HepG2 (cell line): Measurements from ENCODE around the gene TPPP2. TPM values are rescaled to one million over a fixed set of nuclear protein-coding genes. Genes with fewer than 3 reads are reported as not detected.

Experiments used
- ATAC-seq: fragments of 200-7000 bp; cut with Tn5 transposase; 3 replicates; pipeline ENCODE4 v1.9.1; 2020; ENCODE audit warnings: mild to moderate bottlenecking, moderate library complexity
- BruUV-seq: library from RNA; stranded (reverse); fragments of 400-500 nt; replicated peaks from 2 replicates; lab custom pipeline; 2021; lab: Mats Ljungman, UMichigan
- CTCF ChIA-PET: fragments of 300-600 bp; formaldehyde crosslinking; extraction: SDS; loops from one replicate; lab custom pipeline; 2021; ENCODE audit warnings: low total read pairs, inconsistent platforms, low intra/inter-chr PET ratio; lab: Yijun Ruan, JAX
- POLR2A ChIA-PET: fragments of 350-600 bp; sonication (Branson Sonifier 250); formaldehyde crosslinking; loops from one replicate; lab custom pipeline; 2020; ENCODE audit warnings: antibody characterized with exemption, inconsistent platforms; lab: Yijun Ruan, JAX
- DNase-seq: peaks from one replicate; pipeline ENCODE4 v3.0.0-alpha.2; 2015; ENCODE audit warnings: low spot score
- FAIRE-seq: peaks from 3 replicates; lab custom pipeline; 2011; peaks lifted over from hg19 to GRCh38; lab: Jason Lieb, UNC
- H2AFZ ChIP-seq: one replicate; pipeline ENCODE4 v1.6.1; 2011; ENCODE audit warnings: low read length, inconsistent platforms
- H3K27ac ChIP-seq: fragments of 300-600 bp; 3 replicates; pipeline ENCODE4 v1.8.0; 2011; ENCODE audit warnings: mixed run types, mild to moderate bottlenecking, mixed read lengths, low read length, inconsistent platforms; ENCODE audit not compliant: insufficient read depth; ENCODE audit errors: extremely low read length
- H3K27me3 ChIP-seq, 2 experiments: fragments of 200-600 bp in 1 of 2; 2 replicates in 1 of 2; 3 replicates in 1 of 2; pipeline versions ENCODE4 v1.6.0 to v1.8.0; 2011; ENCODE audit warnings: low read length in 2 of 2, mild to moderate bottlenecking in 2 of 2, moderate library complexity in 2 of 2, inconsistent platforms in 1 of 2; ENCODE audit not compliant: insufficient read depth in 2 of 2, control insufficient read depth in 1 of 2
- H3K36me3 ChIP-seq, 2 experiments: fragments of 200-600 bp in 1 of 2; replicated peaks in 1 of 2; 2 replicates in 1 of 2; 3 replicates in 1 of 2; pipeline versions ENCODE4 v1.5.1 to v1.8.0; 2011; ENCODE audit warnings: low read length in 2 of 2, inconsistent platforms in 1 of 2; ENCODE audit not compliant: insufficient read depth in 2 of 2, control insufficient read depth in 1 of 2
- H3K4me1 ChIP-seq: 2 replicates; pipeline ENCODE4 v1.5.1; 2012; ENCODE audit warnings: low read length, inconsistent platforms; ENCODE audit not compliant: insufficient read depth
- H3K4me2 ChIP-seq: 2 replicates; pipeline ENCODE4 v1.6.0; 2011; ENCODE audit warnings: low read depth, low read length, inconsistent platforms
- H3K4me3 ChIP-seq, 3 experiments: fragments of 200-600 bp in 1 of 3; sonication (generic), shearing (Covaris generic) in 1 of 3; replicated peaks in 1 of 3; 2 replicates each; pipeline ENCODE4 v1.5.1; 2011 to 2016; ENCODE audit warnings: low read length in 3 of 3, inconsistent platforms in 2 of 3, low read depth in 2 of 3, mild to moderate bottlenecking in 2 of 3, control low read depth in 1 of 3, mixed read lengths in 1 of 3; ENCODE audit not compliant: insufficient read depth in 1 of 3
- H3K79me2 ChIP-seq: one replicate; pipeline ENCODE4 v1.6.1; 2011; ENCODE audit warnings: low read length, inconsistent platforms; ENCODE audit not compliant: insufficient read depth
- H3K9ac ChIP-seq: 2 replicates; pipeline ENCODE4 v1.6.0; 2011; ENCODE audit warnings: mild to moderate bottlenecking, low read depth, low read length, inconsistent platforms; ENCODE audit not compliant: insufficient read depth
- H3K9me3 ChIP-seq: 2 replicates; pipeline ENCODE4 v1.5.1; 2012; ENCODE audit warnings: mild to moderate bottlenecking, low read length
- H4K20me1 ChIP-seq: 2 replicates; pipeline ENCODE4 v1.6.0; 2011; ENCODE audit warnings: inconsistent platforms, mild to moderate bottlenecking, low read length, moderate library complexity; ENCODE audit not compliant: insufficient read depth
- ASH2L ChIP-seq: fragments of 300-600, 200-600 bp; sonication (generic); IDR thresholded peaks from 2 replicates; pipeline ENCODE4 v1.7.0; 2017; ENCODE audit warnings: low read depth, mild to moderate bottlenecking, moderate library complexity, mixed read lengths, low read length; ENCODE audit not compliant: insufficient read length
- ATF1 ChIP-seq: IDR thresholded peaks from 2 replicates; pipeline ENCODE4 v1.6.1; 2016; ENCODE audit warnings: mild to moderate bottlenecking, control low read depth
- CAMTA2 ChIP-seq: sonication (generic); formaldehyde crosslinking; IDR thresholded peaks from 2 replicates; pipeline ENCODE4 v1.4.0; 2020; ENCODE audit warnings: mild to moderate bottlenecking, missing genetic modification reagents, borderline replicate concordance
- CHCHD3 ChIP-seq: sonication (generic); formaldehyde crosslinking; IDR thresholded peaks from 2 replicates; pipeline ENCODE4 v1.8.0; 2022; ENCODE audit warnings: mild to moderate bottlenecking, missing genetic modification reagents, moderate library complexity
- FOXO1 ChIP-seq: sonication (generic); formaldehyde crosslinking; IDR thresholded peaks from 2 replicates; pipeline ENCODE4 v1.4.0; 2020; ENCODE audit warnings: missing genetic modification reagents
- KLF16 ChIP-seq, 2 experiments: sonication (generic) in 1 of 2; formaldehyde crosslinking in 1 of 2; IDR thresholded peaks; 2 replicates each; pipeline versions ENCODE4 v1.6.1 to v1.8.0; 2016 to 2023; ENCODE audit warnings: missing genetic modification reagents in 2 of 2, missing compliant biosample characterization in 1 of 2
- MED1 ChIP-seq: sonication (generic); formaldehyde crosslinking; IDR thresholded peaks from 2 replicates; pipeline ENCODE4 v1.4.0; 2020; ENCODE audit warnings: missing genetic modification reagents
- ZC3H4 ChIP-seq: sonication (generic); formaldehyde crosslinking; IDR thresholded peaks from 2 replicates; pipeline ENCODE4 v1.4.0; 2020; ENCODE audit warnings: missing genetic modification reagents, borderline replicate concordance
- ZNF124 ChIP-seq: sonication (generic); formaldehyde crosslinking; IDR thresholded peaks from 2 replicates; pipeline ENCODE4 v1.4.0; 2020; ENCODE audit warnings: missing genetic modification reagents
- ZNF530 ChIP-seq: sonication (generic); formaldehyde crosslinking; IDR thresholded peaks from 2 replicates; pipeline ENCODE4 v1.5.0; 2020; ENCODE audit warnings: low read depth, mild to moderate bottlenecking, missing genetic modification reagents
- WGBS: methylation state at CpG from one replicate; pipeline ENCODE4 v1.1.6; 2017; ENCODE audit warnings: low lambda C conversion rate; 5-methylcytosine and 5-hydroxymethylcytosine counted together
- in situ Hi-C: cut with HindIII; loops from 2 replicates; pipeline ENCODE4 v1.10.0; 2017; ENCODE audit warnings: low pct_unique_long_range_greater_than_20kb; ENCODE audit not compliant: extremely low pct_ligation_motif_present
- intact Hi-C: fragments of 100-400 bp; cut with micrococcal nuclease; formaldehyde crosslinking; loops from one replicate; pipeline ENCODE4 v1.10.0; 2022; ENCODE audit not compliant: unreplicated experiment
- polyA plus RNA-seq, 8 experiments: library from polyadenylated mRNA; depleted of rRNA in 3 of 8; stranded (reverse) in 7 of 8; unstranded in 1 of 8; fragments of >200 nt; fragmentation: Illumina TruSeq in 4 of 8; extraction: Trizol in 4 of 8; gene quantifications; 2 replicates each; pipeline versions ENCODE4 v1.2.1 to v1.2.3, GENCODE V29; 2011 to 2016; ENCODE audit warnings: low read depth in 4 of 8, missing spikeins in 1 of 8, mixed read lengths in 1 of 8; ENCODE audit not compliant: insufficient read depth in 1 of 8
- total RNA-seq, 5 experiments: library from RNA; depleted of rRNA; stranded (reverse); fragments of >200 nt; fragmentation: Illumina TruSeq; extraction: Trizol; gene quantifications; 2 replicates each; pipeline ENCODE4 v1.2.3, GENCODE V29; 2016; ENCODE audit warnings: low read depth in 1 of 5
- TF ChIP-seq, protein P1 (sequence below): sonication (generic); formaldehyde crosslinking; IDR thresholded peaks from 2 replicates; pipeline ENCODE4 v1.4.0; 2020; ENCODE audit warnings: missing genetic modification reagents
- TF ChIP-seq, protein P2 (sequence below): IDR thresholded peaks from 2 replicates; pipeline ENCODE4 v1.6.1; 2016; ENCODE audit warnings: mild to moderate bottlenecking
- TF ChIP-seq, protein P3 (sequence below): sonication (generic); formaldehyde crosslinking; conservative IDR thresholded peaks from 2 replicates; pipeline ENCODE4 v1.4.0; 2020; ENCODE audit warnings: mild to moderate bottlenecking, missing genetic modification reagents, moderate library complexity
- TF ChIP-seq, protein P4 (sequence below): IDR thresholded peaks from 2 replicates; pipeline ENCODE4 v1.6.1; 2016; ENCODE audit warnings: missing biosample characterization, missing genetic modification reagents, low read depth

TPPP2 gene
- total and polyA plus RNA-seq, 2 of the 13 experiments (the other 11 are each of a cell fraction or from before 2014, with no cell fraction given): 0.58 to 4.2 TPM

DNA sequence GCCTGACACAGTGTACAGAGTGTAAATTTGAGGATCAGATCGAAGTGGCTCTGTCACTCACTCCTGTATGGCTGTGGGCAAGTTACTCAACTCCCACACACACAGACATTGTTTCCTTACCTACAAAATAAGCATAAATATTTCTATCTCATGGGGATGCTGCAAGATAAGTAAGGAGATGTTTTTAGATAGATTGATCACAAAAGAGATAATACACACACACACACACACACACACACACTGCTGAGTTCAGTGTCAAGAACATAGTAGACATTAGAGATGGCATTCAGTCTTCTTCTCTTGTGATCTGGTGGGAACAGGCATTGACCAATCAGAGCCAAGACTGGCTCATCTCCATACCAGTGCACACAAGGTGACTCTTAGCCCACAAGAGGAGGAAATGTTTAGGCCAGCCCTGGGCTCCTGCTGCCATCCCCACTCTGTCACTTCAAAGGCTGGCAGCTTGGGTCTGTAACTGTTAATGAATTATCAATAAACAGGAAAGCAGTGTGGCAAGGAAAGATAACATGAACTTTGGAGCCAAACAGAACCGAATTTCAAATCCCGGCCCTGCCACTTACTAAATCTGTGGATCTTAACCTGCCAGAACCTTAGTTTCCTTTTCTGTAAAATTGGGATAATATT lies 24.2 kb downstream of the TPPP2 start (continued):
- TF ChIP-seq, protein P1, sequence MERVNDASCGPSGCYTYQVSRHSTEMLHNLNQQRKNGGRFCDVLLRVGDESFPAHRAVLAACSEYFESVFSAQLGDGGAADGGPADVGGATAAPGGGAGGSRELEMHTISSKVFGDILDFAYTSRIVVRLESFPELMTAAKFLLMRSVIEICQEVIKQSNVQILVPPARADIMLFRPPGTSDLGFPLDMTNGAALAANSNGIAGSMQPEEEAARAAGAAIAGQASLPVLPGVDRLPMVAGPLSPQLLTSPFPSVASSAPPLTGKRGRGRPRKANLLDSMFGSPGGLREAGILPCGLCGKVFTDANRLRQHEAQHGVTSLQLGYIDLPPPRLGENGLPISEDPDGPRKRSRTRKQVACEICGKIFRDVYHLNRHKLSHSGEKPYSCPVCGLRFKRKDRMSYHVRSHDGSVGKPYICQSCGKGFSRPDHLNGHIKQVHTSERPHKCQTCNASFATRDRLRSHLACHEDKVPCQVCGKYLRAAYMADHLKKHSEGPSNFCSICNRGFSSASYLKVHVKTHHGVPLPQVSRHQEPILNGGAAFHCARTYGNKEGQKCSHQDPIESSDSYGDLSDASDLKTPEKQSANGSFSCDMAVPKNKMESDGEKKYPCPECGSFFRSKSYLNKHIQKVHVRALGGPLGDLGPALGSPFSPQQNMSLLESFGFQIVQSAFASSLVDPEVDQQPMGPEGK: peak; percentile 76
- TF ChIP-seq, protein P2, sequence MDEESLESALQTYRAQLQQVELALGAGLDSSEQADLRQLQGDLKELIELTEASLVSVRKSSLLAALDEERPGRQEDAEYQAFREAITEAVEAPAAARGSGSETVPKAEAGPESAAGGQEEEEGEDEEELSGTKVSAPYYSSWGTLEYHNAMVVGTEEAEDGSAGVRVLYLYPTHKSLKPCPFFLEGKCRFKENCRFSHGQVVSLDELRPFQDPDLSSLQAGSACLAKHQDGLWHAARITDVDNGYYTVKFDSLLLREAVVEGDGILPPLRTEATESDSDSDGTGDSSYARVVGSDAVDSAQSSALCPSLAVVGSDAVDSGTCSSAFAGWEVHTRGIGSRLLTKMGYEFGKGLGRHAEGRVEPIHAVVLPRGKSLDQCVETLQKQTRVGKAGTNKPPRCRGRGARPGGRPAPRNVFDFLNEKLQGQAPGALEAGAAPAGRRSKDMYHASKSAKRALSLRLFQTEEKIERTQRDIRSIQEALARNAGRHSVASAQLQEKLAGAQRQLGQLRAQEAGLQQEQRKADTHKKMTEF: peak; percentile 93
- peak; percentile 99 for TF ChIP-seq MED1
- TF ChIP-seq ZNF530: no peak
- peak; percentile 83 for TF ChIP-seq ZNF124
- peak; percentile 61; the same call in 1 of the 2 replicates for TF ChIP-seq ATF1 (CRISPR knock-in tag)
- TF ChIP-seq CAMTA2 (CRISPR knock-in tag): no peak
- TF ChIP-seq CHCHD3 (CRISPR knock-in tag): no peak

DNA sequence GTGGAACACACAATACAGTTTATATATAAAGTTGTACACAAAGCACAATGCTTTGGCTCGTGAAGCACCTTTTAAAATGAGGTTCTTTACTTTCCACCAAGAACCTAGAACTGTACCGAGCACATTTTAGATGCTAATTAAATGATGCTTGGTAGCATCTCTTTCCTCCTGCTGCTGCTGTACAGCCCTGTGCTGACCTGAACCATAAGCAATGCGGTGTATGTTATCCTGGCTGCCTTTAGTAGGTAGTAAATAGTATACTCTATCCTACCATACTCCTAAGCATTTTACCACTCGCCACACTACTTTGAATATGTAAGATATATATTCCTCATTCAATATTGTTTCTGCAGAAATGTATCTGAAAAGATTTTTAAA lies 24.7 kb downstream of the TPPP2 start:
- Histone ChIP-seq H3K27ac (peak overlapping the region; percentile 92), H4K20me1 (no peaks in the 10 kb centered on the region), H3K4me1 (peaks cover 98% of the 10 kb centered on the region), H3K27me3 (no peaks in the 10 kb centered on the region), H3K4me2 (peak overlapping the region; percentile 71), H3K36me3 (no peaks in the 10 kb centered on the region), H3K79me2 (no peaks in the 10 kb centered on the region), H3K4me3 (peak overlapping the region; percentile 13 to 40 (median 14); a peak in 3 of 6 replicates), H2AFZ (no peak overlapping the region), H3K9me3 (no peaks in the 10 kb centered on the region), H3K9ac (peak overlapping the region; percentile 66)
- 3% methylated on average over 4 of the region's 4 CpGs for WGBS
- CTCF ChIA-PET: interaction anchor here (1.3 to 3.2 kb wide), 5 partner anchors 13 to 40 kb away, joined by 3 to 12 read pairs (median 5); no protein-coding TSS in a partner anchor
- no TSS peak for BruUV-seq
- no peak for DNase-seq
- intact Hi-C loops: loop anchor here (1.0 to 5.0 kb wide), 6 partner anchors 8 to 372 kb away; partner anchors contain the start of genes NDRG2 and RNASE4
- in situ Hi-C loops: no loop called here
- no peak for FAIRE-seq
- peak; percentile 34 for ATAC-seq
- POLR2A ChIA-PET: interaction anchor here (1.2 to 2.1 kb wide), 13 partner anchors 8 to 367 kb away, joined by 3 to 46 read pairs (median 10); partner anchors contain the start of genes ARHGEF40 and NDRG2
- TF ChIP-seq ASH2L: peak; percentile 50
- TF ChIP-seq, protein P3, sequence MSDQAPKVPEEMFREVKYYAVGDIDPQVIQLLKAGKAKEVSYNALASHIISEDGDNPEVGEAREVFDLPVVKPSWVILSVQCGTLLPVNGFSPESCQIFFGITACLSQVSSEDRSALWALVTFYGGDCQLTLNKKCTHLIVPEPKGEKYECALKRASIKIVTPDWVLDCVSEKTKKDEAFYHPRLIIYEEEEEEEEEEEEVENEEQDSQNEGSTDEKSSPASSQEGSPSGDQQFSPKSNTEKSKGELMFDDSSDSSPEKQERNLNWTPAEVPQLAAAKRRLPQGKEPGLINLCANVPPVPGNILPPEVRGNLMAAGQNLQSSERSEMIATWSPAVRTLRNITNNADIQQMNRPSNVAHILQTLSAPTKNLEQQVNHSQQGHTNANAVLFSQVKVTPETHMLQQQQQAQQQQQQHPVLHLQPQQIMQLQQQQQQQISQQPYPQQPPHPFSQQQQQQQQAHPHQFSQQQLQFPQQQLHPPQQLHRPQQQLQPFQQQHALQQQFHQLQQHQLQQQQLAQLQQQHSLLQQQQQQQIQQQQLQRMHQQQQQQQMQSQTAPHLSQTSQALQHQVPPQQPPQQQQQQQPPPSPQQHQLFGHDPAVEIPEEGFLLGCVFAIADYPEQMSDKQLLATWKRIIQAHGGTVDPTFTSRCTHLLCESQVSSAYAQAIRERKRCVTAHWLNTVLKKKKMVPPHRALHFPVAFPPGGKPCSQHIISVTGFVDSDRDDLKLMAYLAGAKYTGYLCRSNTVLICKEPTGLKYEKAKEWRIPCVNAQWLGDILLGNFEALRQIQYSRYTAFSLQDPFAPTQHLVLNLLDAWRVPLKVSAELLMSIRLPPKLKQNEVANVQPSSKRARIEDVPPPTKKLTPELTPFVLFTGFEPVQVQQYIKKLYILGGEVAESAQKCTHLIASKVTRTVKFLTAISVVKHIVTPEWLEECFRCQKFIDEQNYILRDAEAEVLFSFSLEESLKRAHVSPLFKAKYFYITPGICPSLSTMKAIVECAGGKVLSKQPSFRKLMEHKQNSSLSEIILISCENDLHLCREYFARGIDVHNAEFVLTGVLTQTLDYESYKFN (CRISPR knock-in tag): peak; percentile 11
- 0 out of 2 replicates have a peak, but pooled peaks have one; percentile 6 for TF ChIP-seq ATF1 (CRISPR knock-in tag)
- TF ChIP-seq, protein P4, sequence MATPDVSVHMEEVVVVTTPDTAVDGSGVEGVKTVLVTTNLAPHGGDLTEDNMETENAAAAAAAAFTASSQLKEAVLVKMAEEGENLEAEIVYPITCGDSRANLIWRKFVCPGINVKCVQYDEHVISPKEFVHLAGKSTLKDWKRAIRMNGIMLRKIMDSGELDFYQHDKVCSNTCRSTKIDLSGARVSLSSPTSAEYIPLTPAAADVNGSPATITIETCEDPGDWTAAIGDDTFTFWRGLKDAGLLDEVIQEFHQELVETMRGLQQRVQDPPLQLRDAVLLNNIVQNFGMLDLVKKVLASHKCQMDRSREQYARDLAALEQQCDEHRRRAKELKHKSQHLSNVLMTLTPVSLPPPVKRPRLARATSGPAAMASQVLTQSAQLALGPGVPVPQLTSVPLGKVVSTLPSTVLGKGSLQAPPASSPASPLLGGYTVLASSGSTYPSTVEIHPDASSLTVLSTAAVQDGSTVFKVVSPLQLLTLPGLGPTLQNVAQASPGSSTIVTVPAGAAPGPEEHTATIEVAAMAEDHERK (CRISPR knock-in tag): no peak
- peak; percentile 90 for TF ChIP-seq ZC3H4 (CRISPR knock-in tag)
- no peak for TF ChIP-seq FOXO1 (CRISPR knock-in tag)
- 0 out of 4 replicates have a peak, but pooled peaks of 1 of the 2 experiments have one; percentile 5 for TF ChIP-seq KLF16 (CRISPR knock-in tag; IDR thresholded peaks at IDR 0.05)
